GM23338 (cell line): Measurements from ENCODE around the gene FAM13A.

Source experiments
- CREB1 ChIP-seq: fragments of 250-450 bp; sonication (Bioruptor Pico); IDR thresholded peaks from 2 replicates; pipeline ENCODE4 v1.5.0; 2020; ENCODE audit warnings: low read depth, mild to moderate bottlenecking, moderate library complexity
- CTCF ChIP-seq, 2 experiments: fragments of 200-600 bp in 1 of 2; sonication (generic) in 1 of 2; conservative IDR thresholded peaks; 2 replicates each; pipeline versions ENCODE4 v1.5.1 to v1.6.1; 2016 to 2017; ENCODE audit warnings: antibody characterized with exemption in 2 of 2, low read depth in 2 of 2, mild to moderate bottlenecking in 2 of 2, moderate library complexity in 1 of 2
- ETS1 ChIP-seq: IDR thresholded peaks from 2 replicates; pipeline ENCODE4 v1.6.1; 2016; ENCODE audit warnings: antibody characterized with exemption
- EZH2 ChIP-seq: fragments of 200-600 bp; sonication (generic); IDR thresholded peaks from one replicate; pipeline ENCODE4 v1.8.0; 2017; ENCODE audit warnings: antibody characterized with exemption, mild to moderate bottlenecking, low read depth; ENCODE audit not compliant: unreplicated experiment
- EZH2phosphoT487 ChIP-seq: fragments of 200-600 bp; sonication (generic); IDR thresholded peaks from one replicate; pipeline ENCODE4 v1.8.1; 2018; ENCODE audit warnings: antibody characterized with exemption; ENCODE audit not compliant: unreplicated experiment
- JUNB ChIP-seq: IDR thresholded peaks from one replicate; pipeline ENCODE4 v1.6.1; 2016; ENCODE audit warnings: antibody characterized with exemption; ENCODE audit not compliant: unreplicated experiment
- NANOG ChIP-seq: IDR thresholded peaks from 2 replicates; pipeline ENCODE4 v1.6.1; 2016; ENCODE audit warnings: antibody characterized with exemption, borderline replicate concordance
- POLR2AphosphoS5 ChIP-seq: IDR thresholded peaks from 2 replicates; pipeline ENCODE4 v1.6.1; 2016; ENCODE audit warnings: antibody characterized with exemption, low read depth
- REST ChIP-seq: IDR thresholded peaks from one replicate; pipeline ENCODE4 v1.6.1; 2018; ENCODE audit warnings: antibody characterized with exemption; ENCODE audit not compliant: unreplicated experiment
- STAT1 ChIP-seq: IDR thresholded peaks from one replicate; pipeline ENCODE4 v1.6.1; 2016; ENCODE audit warnings: antibody characterized with exemption; ENCODE audit not compliant: unreplicated experiment
- ZNF114 ChIP-seq: fragments of 250-450 bp; sonication (Bioruptor Pico); IDR thresholded peaks from 2 replicates; pipeline ENCODE4 v1.5.0; 2020; ENCODE audit warnings: mild to moderate bottlenecking, moderate library complexity
- ZNF331 ChIP-seq: fragments of 250-450 bp; sonication (Bioruptor Pico); IDR thresholded peaks from 2 replicates; pipeline ENCODE4 v1.5.0; 2020; ENCODE audit warnings: low read depth, mild to moderate bottlenecking, moderate library complexity

GRCh38 chr4:88991746-88992145, 65.2 kb downstream of the FAM13A start:
- TF ChIP-seq POLR2AphosphoS5 (no peak), CTCF (conservative IDR thresholded peaks at IDR 0.05; ENCODE audit: low read depth in 2 of 2) (no peak), STAT1 (no peak), EZH2 (no peak), EZH2phosphoT487 (no peak), REST (no peak), CREB1 (no peak), JUNB (no peak), ZNF114 (CRISPR knock-in tag) (no peak), NANOG (no peak; the same call in 1 of the 2 replicates), ETS1 (no peak), ZNF331 (no peak)
